ENCODE data around the gene SMO. TPM values are rescaled to one million over a fixed set of nuclear protein-coding genes. Genes with fewer than 3 reads are reported as not detected.
A peak's percentile ranks its signal among the peaks of the same experiment; 100 is the strongest.

Gene SMO
- total and polyA plus RNA-seq, 2 donors (not counting 3 experiments of a cell fraction or from before 2014, with no cell fraction given): 13.2 to 16.5 TPM

GRCh38 chr7:129169171-129169671, 19.2 kb upstream of the SMO start:
- DNase-seq (ENCODE audit: low read depth, low spot score): peak; percentile 18
- POLR2A ChIA-PET: no interaction called here

GRCh38 chr7:129169686-129170440, 18.6 kb upstream of the SMO start:
- no peaks in the 10 kb centered on the region for H3K9me1 ChIP-seq (replicated peaks; ENCODE audit: control insufficient read depth, extremely low read depth, insufficient read depth, low read length)
- peak; percentile 8 for FAIRE-seq
- POLR2A ChIA-PET: no interaction called here

More at GRCh38 chr7:129169171-129169671, 19.2 kb upstream of the SMO start:
- dilution Hi-C loops (cut with MboI; ENCODE audit: extremely low pct_ligation_motif_present, low sequenced_read_pairs) (no loop called here), intact Hi-C loops (cut with micrococcal nuclease) (no loop called here)
- H3K79me2 ChIP-seq (ENCODE audit: control insufficient read depth, insufficient read depth, low read length): no peaks in the 10 kb centered on the region
- H3K4me1 ChIP-seq (ENCODE audit: control insufficient read depth, extremely low read depth, insufficient read depth, low read length): peaks cover 6% of the 10 kb centered on the region
- H3K27me3 ChIP-seq (ENCODE audit: control insufficient read depth in 2 of 2, insufficient read depth in 2 of 2, low read length in 2 of 2): peaks cover 12 to 14% of the 10 kb centered on the region in 2 experiments
- H3K27ac ChIP-seq (ENCODE audit: insufficient read depth, low read depth, low read length): no peak overlapping the region
- H4K20me1 ChIP-seq (replicated peaks; ENCODE audit: control insufficient read depth, extremely low read depth, insufficient read depth, low read length): no peaks in the 10 kb centered on the region
- H3K9ac ChIP-seq (replicated peaks; ENCODE audit: extremely low read depth, insufficient read depth, low read length): peak overlapping the region; percentile 30
- H3K36me3 ChIP-seq (ENCODE audit: control insufficient read depth in 2 of 2, extremely low read depth in 1 of 2, insufficient read depth in 2 of 2, low read length in 2 of 2): no peaks in the 10 kb centered on the region
- H3K4me3 ChIP-seq (replicated peaks in 1 of 3; ENCODE audit: insufficient read depth in 1 of 3, low read depth in 1 of 3, low read length in 3 of 3): peak overlapping the region; percentile 30 to 63 (median 35)
- no peak for FAIRE-seq
- no TSS peak for BruUV-seq (replicated peaks)
- no peaks in the 10 kb centered on the region for H3K9me1 ChIP-seq (replicated peaks; ENCODE audit: control insufficient read depth, extremely low read depth, insufficient read depth, low read length)
- H3K4me2 ChIP-seq (ENCODE audit: insufficient read depth, low read length): peak overlapping the region; percentile 54
- CTCF ChIA-PET: interaction anchor here (0.6 to 9.5 kb wide), 7 partner anchors 9 to 303 kb away, joined by 3 to 465 read pairs (median 3); no protein-coding TSS in a partner anchor
- H2AFZ ChIP-seq (ENCODE audit: low read depth, low read length): peak overlapping the region; percentile 91
- H3K9me3 ChIP-seq (replicated peaks; ENCODE audit: control insufficient read depth, insufficient read depth, low read length): no peaks in the 10 kb centered on the region
- TF ChIP-seq EZH2 (IDR thresholded peaks at IDR 0.05; ENCODE audit: borderline replicate concordance, low read depth, low read length, severe bottlenecking) (peak; percentile 52), POLR2A (IDR thresholded peaks at IDR 0.05; ENCODE audit: low read depth, low read length) (no peak)

More at GRCh38 chr7:129169686-129170440, 18.6 kb upstream of the SMO start:
- CTCF ChIA-PET: interaction anchor here (0.6 to 9.5 kb wide), 4 partner anchors 8 to 48 kb away, joined by 3 to 465 read pairs (median 6); no protein-coding TSS in a partner anchor
- no peak overlapping the region for H3K9ac ChIP-seq (replicated peaks; ENCODE audit: extremely low read depth, insufficient read depth, low read length)
- no peak for TF ChIP-seq FOS (IDR thresholded peaks at IDR 0.05; ENCODE audit: borderline replicate concordance, insufficient read depth, low read length)
- no peak for TF ChIP-seq MAX (IDR thresholded peaks at IDR 0.05; ENCODE audit: insufficient read depth, insufficient read length)
- TF ChIP-seq CTCF (IDR thresholded peaks at IDR 0.05; ENCODE audit: extremely low read depth in 1 of 2, insufficient read depth in 1 of 2, low read depth in 1 of 2, low read length in 2 of 2): no peak
- no peak for TF ChIP-seq MYC (IDR thresholded peaks at IDR 0.05; ENCODE audit: low read depth, low read length)
- TF ChIP-seq GATA2 (IDR thresholded peaks at IDR 0.05; ENCODE audit: insufficient read depth, insufficient read length, low read depth, low read length): no peak
- TF ChIP-seq JUN (IDR thresholded peaks at IDR 0.05; ENCODE audit: borderline replicate concordance, insufficient read depth, insufficient read length, low read depth): no peak
- no peak for TF ChIP-seq POLR2AphosphoS5 (IDR thresholded peaks at IDR 0.05; ENCODE audit: insufficient read depth, low read depth, low read length)
- TF ChIP-seq EZH2 (IDR thresholded peaks at IDR 0.05; ENCODE audit: borderline replicate concordance, low read depth, low read length, severe bottlenecking): no peak
- TF ChIP-seq POLR2A (IDR thresholded peaks at IDR 0.05; ENCODE audit: low read depth, low read length): no peak
- peaks cover 6% of the 10 kb centered on the region for H3K4me1 ChIP-seq (ENCODE audit: control insufficient read depth, extremely low read depth, insufficient read depth, low read length)
- peak overlapping the region; percentile 91 for H2AFZ ChIP-seq (ENCODE audit: low read depth, low read length)
- no peaks in the 10 kb centered on the region for H4K20me1 ChIP-seq (replicated peaks; ENCODE audit: control insufficient read depth, extremely low read depth, insufficient read depth, low read length)
- dilution Hi-C loops (cut with MboI; ENCODE audit: extremely low pct_ligation_motif_present, low sequenced_read_pairs) (no loop called here), intact Hi-C loops (cut with micrococcal nuclease) (no loop called here)
- H3K27me3 ChIP-seq (ENCODE audit: control insufficient read depth in 2 of 2, insufficient read depth in 2 of 2, low read length in 2 of 2): peaks cover 12 to 14% of the 10 kb centered on the region in 2 experiments
- H3K9me3 ChIP-seq (replicated peaks; ENCODE audit: control insufficient read depth, insufficient read depth, low read length): no peaks in the 10 kb centered on the region
- H3K4me3 ChIP-seq (replicated peaks in 1 of 3; ENCODE audit: insufficient read depth in 1 of 3, low read depth in 1 of 3, low read length in 3 of 3): peak overlapping the region in 2 of 3 experiments; percentile 35 to 63
- H3K36me3 ChIP-seq (ENCODE audit: control insufficient read depth in 2 of 2, extremely low read depth in 1 of 2, insufficient read depth in 2 of 2, low read length in 2 of 2): no peaks in the 10 kb centered on the region
- H3K79me2 ChIP-seq (ENCODE audit: control insufficient read depth, insufficient read depth, low read length): no peaks in the 10 kb centered on the region
- H3K4me2 ChIP-seq (ENCODE audit: insufficient read depth, low read length): peak overlapping the region; percentile 54
- no TSS peak for BruUV-seq (replicated peaks)
- no peak overlapping the region for H3K27ac ChIP-seq (ENCODE audit: insufficient read depth, low read depth, low read length)
- no peak for DNase-seq (ENCODE audit: low read depth, low spot score)

Measured in endothelial cell of umbilical vein (primary cell).